ENCODE measurements around the gene KCNG2. TPM values are rescaled to one million over a fixed set of nuclear protein-coding genes. Genes with fewer than 3 reads are reported as not detected.

The KCNG2 gene
- total RNA-seq, 4 donors from 2014 or later, result 2.3 to 3.8 (median 3.2) TPM; not detected in 1

- H3K36me3 ChIP-seq, result no peaks in the 10 kb centered on the region
- H3K4me3 ChIP-seq, result no peak overlapping the region
- no peaks in the 10 kb centered on the region for H3K27me3 ChIP-seq
- DNase-seq, result no peak
- TF ChIP-seq CTCF (IDR thresholded peaks at IDR 0.05), result no peak
- TF ChIP-seq POLR2A (IDR thresholded peaks at IDR 0.05), result no peak
- H3K9me3 ChIP-seq, result no peaks in the 10 kb centered on the region
- no peak overlapping the region for H3K27ac ChIP-seq
- no peaks in the 10 kb centered on the region for H3K4me1 ChIP-seq
These were observed 34.4 kb downstream of the KCNG2 start for GRCh38 chr18:79832169-79832568.

GRCh38 chr18:79834834-79835233, 37.1 kb downstream of the KCNG2 start:
- Histone ChIP-seq H3K36me3 (no peaks in the 10 kb centered on the region), H3K27ac (no peak overlapping the region), H3K27me3 (no peaks in the 10 kb centered on the region), H3K9me3 (no peaks in the 10 kb centered on the region), H3K4me1 (no peaks in the 10 kb centered on the region), H3K4me3 (no peak overlapping the region)
- peak in 1 of 3 donors; percentile 12 for DNase-seq
- no peak for TF ChIP-seq POLR2A (IDR thresholded peaks at IDR 0.05)
- no peak for TF ChIP-seq CTCF (IDR thresholded peaks at IDR 0.05)

- Histone ChIP-seq H3K27me3 (no peaks in the 10 kb centered on the region), H3K9me3 (peaks cover 0 to 2% (median 0%) of the 10 kb centered on the region in 4 donors), H3K36me3 (no peaks in the 10 kb centered on the region), H3K4me3 (no peak overlapping the region), H3K27ac (no peak overlapping the region), H3K4me1 (no peaks in the 10 kb centered on the region)
- TF ChIP-seq CTCF (IDR thresholded peaks at IDR 0.05) (no peak), POLR2A (IDR thresholded peaks at IDR 0.05) (no peak)
- peak in 1 of 3 donors; percentile 5 for DNase-seq
These were observed 44.2 kb downstream of the KCNG2 start for GRCh38 chr18:79841936-79842335.

GRCh38 chr18:79844999-79845563, 47.3 kb downstream of the KCNG2 start:
- TF ChIP-seq CTCF (IDR thresholded peaks at IDR 0.05) (no peak), POLR2A (IDR thresholded peaks at IDR 0.05) (no peak)
- no peaks in the 10 kb centered on the region for H3K27me3 ChIP-seq
- H3K4me3 ChIP-seq, result no peak overlapping the region
- DNase-seq, result peak in 1 of 3 donors; percentile 14
- H3K36me3 ChIP-seq, result no peaks in the 10 kb centered on the region
- H3K9me3 ChIP-seq, result peaks cover 0 to 2% (median 0%) of the 10 kb centered on the region in 4 donors
- no peak overlapping the region for H3K27ac ChIP-seq
- H3K4me1 ChIP-seq, result no peaks in the 10 kb centered on the region

DNA sequence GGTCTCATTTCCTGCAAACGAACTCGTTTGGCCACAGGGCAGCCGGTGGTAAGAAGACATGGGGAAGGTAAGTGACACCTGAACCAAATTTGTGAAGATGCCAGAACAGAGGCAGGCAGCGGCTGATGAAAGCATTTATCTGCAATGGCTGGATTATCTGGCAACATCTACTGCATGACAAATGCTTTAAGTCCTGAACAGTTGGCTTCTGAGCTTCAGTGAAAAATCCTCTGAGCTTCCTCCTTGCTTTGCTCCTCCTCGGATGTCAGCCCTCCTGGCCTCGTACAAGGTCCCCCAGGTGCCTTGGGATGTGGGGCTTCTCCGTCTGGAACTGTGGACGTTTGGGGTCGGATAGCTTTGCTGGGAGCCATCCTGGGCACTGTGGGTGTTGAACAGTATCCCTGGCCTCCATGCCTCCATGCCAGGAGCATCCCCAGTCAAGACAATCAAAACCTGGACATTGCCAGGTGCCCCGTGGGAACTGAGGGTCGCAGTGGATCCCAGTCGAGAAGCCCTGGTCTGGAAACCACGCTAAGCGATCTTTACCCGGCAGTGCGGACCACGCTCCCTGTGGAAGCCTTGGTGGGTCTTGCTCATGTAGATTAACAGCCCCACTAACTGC, 49.3 kb downstream of the KCNG2 start:
- TF ChIP-seq CTCF (IDR thresholded peaks at IDR 0.05) (no peak), POLR2A (IDR thresholded peaks at IDR 0.05) (no peak)

More for the DNA sequence above, 49.3 kb downstream of the KCNG2 start:
- peaks cover 0 to 2% (median 0%) of the 10 kb centered on the region in 4 donors for H3K9me3 ChIP-seq
- no peaks in the 10 kb centered on the region for H3K4me1 ChIP-seq
- H3K27ac ChIP-seq, result no peak overlapping the region
- no peaks in the 10 kb centered on the region for H3K27me3 ChIP-seq
- peak in 1 of 3 donors; percentile 7 for DNase-seq
- H3K4me3 ChIP-seq, result no peak overlapping the region
- no peaks in the 10 kb centered on the region for H3K36me3 ChIP-seq
